HL-60 (cell line): Measurements from ENCODE around the gene AKT2.

ENCODE experiments used
- CTCF ChIP-seq: IDR thresholded peaks from one replicate; pipeline ENCODE4 v1.5.1; 2011; ENCODE audit warnings: low read length, control low read depth, inconsistent platforms; ENCODE audit not compliant: insufficient read depth
- POLR2AphosphoS5 ChIP-seq: IDR thresholded peaks from 2 replicates; pipeline ENCODE4 v1.6.1; 2012; ENCODE audit warnings: low read depth
- SPI1 ChIP-seq: IDR thresholded peaks from 2 replicates; pipeline ENCODE4 v1.6.1; 2012; ENCODE audit warnings: low read depth, mild to moderate bottlenecking, borderline replicate concordance
- TF ChIP-seq, protein P1 (sequence below): IDR thresholded peaks from 2 replicates; pipeline ENCODE4 v1.6.1; 2012; ENCODE audit warnings: low read depth; ENCODE audit not compliant: insufficient replicate concordance

DNA sequence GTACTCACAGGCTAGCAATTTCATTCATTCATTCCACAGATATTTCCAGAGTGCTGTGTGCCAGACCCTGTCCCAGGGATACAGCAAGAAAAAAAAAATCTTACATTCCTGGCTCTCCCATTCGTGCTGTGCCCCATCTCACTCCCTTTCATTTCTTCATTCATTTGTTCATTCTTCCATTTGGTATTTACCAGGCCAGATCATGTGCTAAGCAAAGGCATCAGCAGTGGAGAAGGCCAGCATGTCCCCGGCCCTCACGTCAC, 91.6 kb downstream of the AKT2 start:
- TF ChIP-seq CTCF (no peak), POLR2AphosphoS5 (no peak), SPI1 (no peak)
- TF ChIP-seq, protein P1, sequence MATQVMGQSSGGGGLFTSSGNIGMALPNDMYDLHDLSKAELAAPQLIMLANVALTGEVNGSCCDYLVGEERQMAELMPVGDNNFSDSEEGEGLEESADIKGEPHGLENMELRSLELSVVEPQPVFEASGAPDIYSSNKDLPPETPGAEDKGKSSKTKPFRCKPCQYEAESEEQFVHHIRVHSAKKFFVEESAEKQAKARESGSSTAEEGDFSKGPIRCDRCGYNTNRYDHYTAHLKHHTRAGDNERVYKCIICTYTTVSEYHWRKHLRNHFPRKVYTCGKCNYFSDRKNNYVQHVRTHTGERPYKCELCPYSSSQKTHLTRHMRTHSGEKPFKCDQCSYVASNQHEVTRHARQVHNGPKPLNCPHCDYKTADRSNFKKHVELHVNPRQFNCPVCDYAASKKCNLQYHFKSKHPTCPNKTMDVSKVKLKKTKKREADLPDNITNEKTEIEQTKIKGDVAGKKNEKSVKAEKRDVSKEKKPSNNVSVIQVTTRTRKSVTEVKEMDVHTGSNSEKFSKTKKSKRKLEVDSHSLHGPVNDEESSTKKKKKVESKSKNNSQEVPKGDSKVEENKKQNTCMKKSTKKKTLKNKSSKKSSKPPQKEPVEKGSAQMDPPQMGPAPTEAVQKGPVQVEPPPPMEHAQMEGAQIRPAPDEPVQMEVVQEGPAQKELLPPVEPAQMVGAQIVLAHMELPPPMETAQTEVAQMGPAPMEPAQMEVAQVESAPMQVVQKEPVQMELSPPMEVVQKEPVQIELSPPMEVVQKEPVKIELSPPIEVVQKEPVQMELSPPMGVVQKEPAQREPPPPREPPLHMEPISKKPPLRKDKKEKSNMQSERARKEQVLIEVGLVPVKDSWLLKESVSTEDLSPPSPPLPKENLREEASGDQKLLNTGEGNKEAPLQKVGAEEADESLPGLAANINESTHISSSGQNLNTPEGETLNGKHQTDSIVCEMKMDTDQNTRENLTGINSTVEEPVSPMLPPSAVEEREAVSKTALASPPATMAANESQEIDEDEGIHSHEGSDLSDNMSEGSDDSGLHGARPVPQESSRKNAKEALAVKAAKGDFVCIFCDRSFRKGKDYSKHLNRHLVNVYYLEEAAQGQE = no peak
